GM12891 (cell line): Measurements from ENCODE around the gene YWHAB.

Source experiments
- PAX5 ChIP-seq: IDR thresholded peaks from 2 replicates; pipeline ENCODE4 v1.6.1; 2011; ENCODE audit warnings: low read length, moderate library complexity, mild to moderate bottlenecking; ENCODE audit not compliant: insufficient read depth, severe bottlenecking
- POLR2A ChIP-seq: IDR thresholded peaks from 2 replicates; pipeline ENCODE4 v1.6.1; 2011; ENCODE audit warnings: low read depth, low read length, control low read depth
- POLR2AphosphoS5 ChIP-seq: IDR thresholded peaks from 2 replicates; pipeline ENCODE4 v1.6.1; 2011; ENCODE audit warnings: low read depth, low read length, control low read depth
- TAF1 ChIP-seq: IDR thresholded peaks from 2 replicates; pipeline ENCODE4 v1.6.1; 2011; ENCODE audit warnings: low read depth, low read length, control low read depth

DNA sequence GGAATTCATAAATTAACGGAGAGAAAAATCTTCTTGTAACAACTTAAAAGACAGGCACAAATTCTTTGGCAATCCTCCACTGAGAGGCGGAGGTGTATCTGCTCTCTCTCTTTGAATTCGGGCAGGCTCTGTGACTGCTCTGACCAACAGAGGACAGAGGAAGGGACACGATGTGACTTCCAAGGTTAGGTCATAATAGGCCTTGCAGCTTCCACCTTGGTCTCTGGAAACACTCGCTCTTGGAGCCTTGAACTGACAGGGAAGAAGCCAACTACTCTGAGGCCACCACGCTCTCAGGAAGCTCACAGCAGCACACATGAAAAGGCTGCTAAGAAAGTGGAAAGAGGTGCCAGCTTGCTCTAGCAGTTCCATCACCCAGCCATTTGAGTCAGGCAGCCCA is 59.8 kb downstream of the YWHAB start:
- TF ChIP-seq POLR2A (no peak), POLR2AphosphoS5 (no peak), TAF1 (no peak), PAX5 (no peak)
